HG03520 (cell line): ENCODE data around the gene LARP7.
"Not testable (repeated sequence)": the region's sequence is repeated elsewhere in the genome, so short reads cannot be mapped to it uniquely, and the experiment has no call there.

Experiments used
- ATAC-seq: cut with Tn5 transposase; IDR thresholded peaks from one replicate; pipeline ENCODE4 v1.9.1; 2021; ENCODE audit warnings: mild to moderate bottlenecking, moderate library complexity; ENCODE audit not compliant: unreplicated experiment

The LARP7 gene

DNA sequence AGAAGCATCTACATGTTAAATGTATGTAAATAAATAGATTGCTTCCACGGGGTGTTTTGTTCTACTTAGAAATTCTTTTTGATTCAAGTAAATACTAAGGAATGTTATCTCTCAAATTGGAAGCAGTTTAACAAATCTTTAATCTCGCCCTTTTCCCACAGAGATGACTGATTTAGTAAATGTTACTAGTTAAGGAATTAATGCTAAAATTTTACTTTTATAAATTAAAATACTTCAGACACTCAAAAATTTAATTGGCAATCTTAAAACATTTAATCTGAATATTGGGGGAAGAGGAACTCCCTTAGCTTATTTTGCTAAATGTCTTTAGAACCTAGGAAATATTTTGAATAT is 12.1 kb downstream of the LARP7 start:
- ATAC-seq, result no peak

DNA sequence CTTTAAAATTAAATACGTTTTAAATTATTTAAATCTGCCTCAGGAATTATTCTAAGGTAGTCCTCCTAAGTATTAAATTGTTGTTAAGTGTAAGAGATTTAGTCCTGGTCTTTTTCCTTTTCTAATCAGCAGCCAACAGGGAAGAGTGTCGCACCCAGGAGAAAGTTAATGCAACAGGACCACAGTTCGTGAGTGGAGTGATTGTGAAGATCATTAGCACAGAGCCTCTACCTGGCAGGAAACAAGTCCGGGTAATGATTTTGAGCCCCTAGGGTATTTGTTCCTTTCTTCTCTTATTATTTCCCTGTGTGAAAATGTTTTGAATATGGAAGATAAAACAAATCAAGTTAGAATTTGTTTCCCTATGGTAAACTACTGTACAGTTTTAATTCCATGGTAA is 13.4 kb downstream of the LARP7 start:
- ATAC-seq, result no peak

DNA sequence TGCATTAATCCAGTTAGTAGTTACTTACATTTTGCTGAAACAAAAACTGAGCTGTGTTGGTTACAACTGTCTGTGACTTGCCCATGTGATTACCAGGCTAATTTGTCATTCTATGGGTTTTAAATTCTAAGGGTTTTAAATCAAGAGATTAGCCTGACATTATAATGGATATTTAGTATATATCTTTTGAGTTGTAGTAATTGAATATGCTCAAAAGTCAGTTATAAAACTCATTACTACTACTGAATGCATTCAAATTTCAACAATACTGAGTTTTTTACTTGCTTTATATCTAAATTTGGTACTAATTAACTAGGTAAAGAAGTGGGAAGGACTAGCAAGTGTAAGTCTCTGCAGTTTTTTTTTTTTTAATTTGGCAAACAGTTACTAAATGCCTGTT is 14.7 kb downstream of the LARP7 start:
- ATAC-seq, result no peak

DNA sequence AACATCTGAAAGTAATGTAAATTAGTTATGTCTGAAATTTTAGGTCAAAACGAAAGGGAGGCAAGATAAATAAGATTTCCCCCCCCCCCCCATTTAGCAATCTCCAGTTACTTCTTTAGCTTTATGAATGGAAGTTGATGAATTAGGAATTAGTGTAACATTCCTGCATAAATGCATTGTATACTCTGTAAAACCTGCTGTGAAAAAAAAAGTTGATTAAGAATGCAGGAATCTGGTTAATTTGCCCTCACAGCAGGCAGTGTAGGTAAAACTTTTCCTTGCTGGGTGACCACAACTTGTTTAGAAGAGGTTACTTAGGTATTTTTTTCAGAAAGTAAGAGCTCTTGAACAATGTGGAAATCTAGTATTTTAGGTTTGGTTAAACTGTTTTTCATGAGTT is 15.3 kb downstream of the LARP7 start:
- ATAC-seq, result no peak

DNA sequence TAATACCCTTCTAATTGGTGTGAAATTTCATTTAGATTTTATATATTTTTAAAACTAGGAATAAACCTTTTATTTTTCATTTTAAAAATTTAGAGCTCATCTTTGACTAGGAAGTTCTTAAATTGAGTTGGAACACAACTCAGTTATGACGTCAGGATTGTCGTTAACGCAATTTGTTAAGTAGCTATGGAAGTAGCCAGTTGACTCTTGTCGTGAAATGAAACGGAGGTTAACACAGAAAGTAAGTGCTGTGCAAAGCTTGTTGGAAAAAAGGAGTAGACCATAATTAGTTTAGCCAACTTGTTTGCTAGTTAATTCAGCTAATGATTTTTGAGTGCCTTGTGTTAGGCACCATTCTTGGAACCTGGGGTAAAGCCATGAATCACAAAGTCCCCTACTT is 18.3 kb downstream of the LARP7 start:
- ATAC-seq, result no peak

DNA sequence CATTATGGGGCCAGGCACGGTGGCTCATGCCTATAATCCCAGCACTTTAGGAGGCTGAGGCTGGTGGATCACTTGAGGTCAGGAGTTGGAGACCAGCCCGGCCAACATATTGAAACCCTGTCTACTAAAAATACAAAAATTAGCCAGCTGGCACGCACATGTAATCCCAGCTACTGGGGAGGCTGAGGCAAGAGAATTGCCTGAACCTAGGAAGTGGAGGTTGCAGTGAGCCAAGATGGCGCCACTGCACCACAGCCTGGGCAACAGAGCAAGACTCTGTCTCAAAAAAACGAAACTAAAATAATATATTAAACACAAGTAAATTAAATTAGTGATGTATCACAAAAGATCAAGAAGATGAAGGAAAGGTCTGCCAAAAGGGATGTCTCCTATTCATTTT is 19.2 kb downstream of the LARP7 start:
- ATAC-seq, result not testable (repeated sequence)

DNA sequence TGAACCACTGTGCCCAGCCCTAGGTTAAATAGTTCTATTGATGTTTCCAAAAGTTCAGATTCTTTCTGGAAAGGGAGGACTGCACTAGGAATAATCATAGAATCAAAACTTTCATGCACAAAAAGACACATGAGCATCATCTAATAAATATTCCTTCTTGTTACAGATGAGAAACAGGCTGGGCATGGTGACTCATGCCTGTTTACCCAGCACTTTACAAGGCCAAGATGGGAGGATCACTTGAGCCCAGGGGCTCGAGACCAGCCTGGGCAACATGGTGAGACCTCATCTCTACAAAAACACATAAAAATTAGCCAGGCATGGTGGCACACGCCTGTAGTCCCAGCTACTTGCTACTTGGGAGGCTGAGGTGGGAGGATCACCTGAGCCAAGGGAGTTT is 27.7 kb downstream of the LARP7 start:
- ATAC-seq, result no peak

DNA sequence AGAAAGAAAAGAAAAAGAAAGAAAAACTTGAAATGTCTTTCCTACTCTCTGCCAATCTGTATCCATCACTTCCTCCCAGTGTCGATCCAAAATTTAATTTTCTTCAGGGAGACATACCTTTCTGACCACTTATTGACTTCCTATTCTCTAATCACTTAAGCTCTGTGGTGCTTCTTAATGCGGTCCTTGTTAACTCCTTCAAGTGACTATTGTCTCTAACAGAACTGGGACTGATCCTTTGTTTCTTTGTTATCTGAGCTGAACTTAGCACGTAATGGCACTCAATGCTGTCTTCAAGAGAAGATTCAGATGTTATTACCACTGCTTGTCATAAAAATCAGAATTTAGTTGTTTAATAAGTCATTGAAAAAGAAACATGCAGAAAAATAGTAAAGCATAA is 31.2 kb downstream of the LARP7 start:
- ATAC-seq, result no peak

DNA sequence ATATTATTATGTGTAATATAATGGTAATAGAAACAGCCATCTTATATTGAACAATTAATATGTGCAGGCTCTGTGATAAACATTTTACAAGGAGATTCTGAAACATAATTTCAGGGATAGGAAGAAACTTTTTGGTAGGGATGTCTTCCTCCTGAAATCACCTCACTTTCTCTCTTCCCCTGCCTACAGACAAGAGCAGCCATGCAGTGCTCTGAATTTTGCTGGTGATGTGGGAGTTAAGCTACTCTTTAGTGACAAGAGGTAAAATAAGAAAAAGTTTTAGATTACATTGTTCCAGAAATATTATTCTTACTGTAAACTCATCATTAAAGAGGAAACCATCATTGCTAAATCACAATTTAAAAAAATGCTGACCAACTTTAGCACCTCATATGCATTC is 36.1 kb downstream of the LARP7 start:
- ATAC-seq, result no peak

DNA sequence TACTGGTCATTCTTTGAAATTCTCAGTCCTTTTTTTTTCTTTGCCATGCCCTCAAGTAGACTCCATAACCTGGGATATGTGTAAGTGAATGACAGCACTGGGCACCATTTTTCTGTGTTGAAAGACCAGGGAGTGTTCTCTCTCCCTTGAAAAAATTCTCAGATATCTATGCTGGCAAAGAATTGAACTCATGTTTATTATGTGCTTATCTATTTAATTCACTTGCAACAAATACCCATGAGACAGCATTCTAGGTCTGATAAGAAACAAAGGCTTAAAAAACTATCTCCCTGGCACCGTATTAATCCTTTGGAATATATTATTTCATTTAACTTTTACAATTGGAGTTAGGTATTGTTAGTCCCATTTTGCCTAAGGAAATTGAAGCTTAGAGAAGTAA is 36.7 kb downstream of the LARP7 start:
- ATAC-seq, result no peak

DNA sequence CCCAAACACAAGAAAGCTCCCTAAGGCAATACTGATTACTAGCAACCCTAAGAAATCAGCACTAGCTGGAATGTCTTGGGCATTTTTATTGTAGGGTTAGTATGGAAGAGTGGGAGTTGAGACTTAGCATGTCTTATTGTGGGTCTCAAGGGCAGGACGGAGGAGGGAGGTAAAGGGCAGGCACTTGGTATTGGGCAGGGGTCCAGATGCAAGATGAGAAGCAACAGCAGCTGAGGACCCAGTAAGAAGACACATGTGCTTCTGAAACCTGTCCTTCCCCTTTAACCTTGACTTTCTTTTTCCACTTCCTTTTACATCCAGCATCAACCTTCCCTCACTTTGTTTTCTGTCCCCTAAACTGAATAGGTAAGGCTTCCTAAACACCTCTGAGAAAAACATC is 37.4 kb downstream of the LARP7 start:
- ATAC-seq, result no peak

DNA sequence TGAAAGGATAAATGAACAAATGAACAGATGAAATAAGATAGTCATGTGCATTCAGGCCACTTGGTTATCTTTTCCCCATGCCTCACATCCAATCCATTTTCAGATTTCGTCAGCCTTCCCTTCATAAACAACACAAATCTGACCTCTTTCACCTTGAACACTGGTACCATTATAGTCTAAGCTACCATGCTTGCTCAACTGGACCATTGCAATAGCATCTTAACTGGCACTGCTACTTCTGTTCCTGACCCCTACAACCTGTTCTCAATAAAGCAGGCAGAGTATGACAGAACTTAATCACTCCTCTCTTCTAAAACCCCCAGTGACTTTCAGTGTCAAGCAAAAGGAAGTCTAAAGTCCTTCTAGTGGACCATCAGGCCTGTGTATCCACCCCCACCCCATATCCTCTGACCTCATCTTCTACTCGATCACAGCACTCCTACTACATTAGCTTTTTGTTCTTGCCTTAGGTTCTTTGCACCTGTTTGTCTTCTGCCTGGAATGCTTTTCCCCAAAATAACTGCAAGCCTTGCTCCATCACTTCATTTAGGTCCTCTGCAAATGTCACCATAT is 40.7 kb downstream of the LARP7 start:
- ATAC-seq, result no peak

DNA sequence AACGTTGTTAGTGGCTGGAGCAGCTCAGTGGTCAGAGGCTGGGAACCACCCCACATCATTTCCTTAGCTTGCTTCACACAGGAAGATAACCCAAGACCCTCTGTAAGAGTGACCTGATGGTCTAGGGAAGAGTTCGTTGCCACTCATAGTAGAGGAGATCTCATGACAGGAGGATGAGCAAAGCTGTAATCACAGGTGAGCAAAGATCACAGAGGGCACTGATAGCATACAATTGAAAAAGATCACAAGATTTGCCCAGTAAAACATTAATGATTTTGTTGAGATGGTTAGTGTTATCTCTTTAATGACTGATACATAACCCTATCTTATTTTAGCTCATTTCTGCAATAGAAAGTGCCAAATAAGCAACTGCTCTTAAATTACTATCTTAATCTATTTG is 44.1 kb downstream of the LARP7 start:
- ATAC-seq, result no peak

DNA sequence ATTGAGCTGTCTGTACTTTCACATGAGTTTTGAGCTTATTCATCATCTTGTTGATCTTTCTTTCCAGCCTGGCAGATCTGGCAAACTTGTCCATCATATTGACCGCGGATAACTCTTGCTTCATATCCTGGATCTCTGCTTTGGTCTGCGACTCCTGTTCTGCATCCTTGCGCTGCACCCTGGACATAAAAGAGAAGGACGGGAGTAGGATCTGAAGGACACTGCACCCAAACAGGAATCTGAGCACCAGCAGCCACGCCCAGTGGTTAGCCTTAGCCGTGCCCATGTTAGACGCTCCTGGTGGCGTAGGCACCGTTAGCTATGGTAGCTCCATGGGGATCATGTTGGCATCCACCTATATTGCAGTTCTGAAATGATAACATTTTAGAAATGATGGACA is 56.6 kb downstream of the LARP7 start:
- no peak for ATAC-seq

DNA sequence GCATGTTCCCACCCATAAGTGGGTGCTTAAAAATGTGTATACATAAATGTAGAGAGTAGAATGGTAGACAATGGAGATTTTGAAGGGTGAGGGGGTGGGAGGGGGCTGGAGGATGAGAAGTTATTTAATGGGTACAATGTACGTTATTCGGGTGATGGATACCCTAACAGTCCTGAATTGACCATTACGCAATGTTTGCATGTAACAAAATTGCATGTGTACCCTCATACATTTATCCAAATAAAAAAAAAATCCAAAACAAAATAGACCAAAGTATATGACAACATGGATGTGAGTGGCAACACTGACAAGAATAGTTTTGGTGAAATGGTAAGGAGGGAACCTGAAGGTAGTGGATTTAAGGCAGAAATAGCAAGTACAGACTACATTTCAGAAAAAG is 63.7 kb downstream of the LARP7 start:
- no peak for ATAC-seq

DNA sequence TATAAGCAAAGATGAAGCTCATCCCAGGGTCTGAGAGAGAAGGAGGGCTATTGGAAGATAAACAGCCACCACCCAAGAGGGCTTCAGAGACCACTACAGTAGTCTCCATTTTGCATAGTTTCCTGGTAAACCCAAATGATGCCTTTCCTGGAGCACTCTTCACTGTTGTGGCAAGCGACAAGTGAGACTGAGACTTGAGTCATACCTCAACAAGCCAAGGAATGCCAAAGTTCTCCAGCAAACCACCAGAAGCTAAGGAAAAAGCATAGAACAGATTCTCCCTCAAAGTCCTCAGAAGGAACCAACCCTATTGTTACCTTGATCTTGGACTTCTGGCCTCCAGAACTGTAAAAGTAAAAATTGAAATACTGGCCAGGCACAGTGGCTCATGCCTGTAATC is 65.9 kb downstream of the LARP7 start:
- ATAC-seq, result no peak

DNA sequence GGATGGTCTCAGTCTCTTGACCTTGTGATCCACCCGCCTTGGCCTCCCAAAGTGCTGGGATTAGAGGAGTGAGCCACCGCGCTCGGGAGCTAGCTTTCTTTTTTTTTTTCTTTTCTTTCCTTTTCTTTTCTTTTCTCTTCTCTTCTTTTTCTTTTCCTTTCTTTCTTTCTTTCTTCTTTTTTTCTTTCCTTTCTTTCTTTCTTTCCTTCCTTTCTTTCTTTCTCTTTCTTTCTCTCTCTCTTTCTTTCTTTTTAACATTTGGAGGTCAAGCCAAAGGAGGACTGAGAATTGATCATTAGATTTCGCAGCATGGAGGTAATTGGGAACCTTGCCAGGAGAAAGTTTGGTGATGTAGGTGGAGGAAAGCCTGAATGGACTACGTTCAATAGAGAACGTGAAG is 67.4 kb downstream of the LARP7 start:
- ATAC-seq, result no peak

DNA sequence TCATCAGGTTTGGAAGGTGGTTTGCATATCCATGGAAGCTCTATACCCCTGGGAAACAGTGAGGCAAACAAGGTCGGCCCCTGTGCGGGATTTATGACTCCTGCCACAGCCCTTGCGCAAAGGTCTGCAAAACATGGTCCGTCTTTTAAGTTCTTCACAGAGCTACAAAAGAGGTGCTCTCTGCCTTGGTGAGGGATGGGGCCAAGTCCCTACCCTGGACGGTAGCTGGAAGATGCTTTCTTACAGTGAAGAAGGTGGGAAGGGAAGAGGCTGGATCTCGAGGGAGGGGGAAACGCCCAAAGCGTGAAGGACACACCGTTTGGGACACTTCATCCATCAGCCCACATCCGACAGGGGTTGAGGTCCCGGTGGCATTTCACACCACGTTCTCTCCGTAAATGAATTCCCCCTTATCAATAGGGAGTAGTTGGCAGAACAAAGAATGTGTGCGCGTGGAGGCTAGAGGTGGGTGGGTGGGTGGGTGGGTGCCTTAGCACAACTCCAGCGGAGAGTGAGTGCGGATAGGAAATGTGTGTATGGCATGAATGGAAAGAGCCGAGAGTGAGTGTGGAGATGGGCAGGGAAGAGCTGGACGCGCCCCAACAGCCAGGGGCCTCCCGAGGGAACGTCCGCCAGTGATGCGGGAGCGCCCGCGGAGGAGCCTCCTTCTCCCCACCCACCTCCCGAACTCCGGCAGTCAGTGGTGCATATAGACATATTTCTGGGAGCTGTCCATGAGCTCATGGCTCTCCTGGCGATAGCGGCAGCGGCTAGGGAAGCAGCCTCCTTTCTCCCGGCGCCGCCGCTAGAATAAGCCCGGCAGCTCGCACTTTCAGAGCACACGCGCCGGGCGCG is 68.3 kb downstream of the LARP7 start:
- ATAC-seq, result peak; percentile 7

DNA sequence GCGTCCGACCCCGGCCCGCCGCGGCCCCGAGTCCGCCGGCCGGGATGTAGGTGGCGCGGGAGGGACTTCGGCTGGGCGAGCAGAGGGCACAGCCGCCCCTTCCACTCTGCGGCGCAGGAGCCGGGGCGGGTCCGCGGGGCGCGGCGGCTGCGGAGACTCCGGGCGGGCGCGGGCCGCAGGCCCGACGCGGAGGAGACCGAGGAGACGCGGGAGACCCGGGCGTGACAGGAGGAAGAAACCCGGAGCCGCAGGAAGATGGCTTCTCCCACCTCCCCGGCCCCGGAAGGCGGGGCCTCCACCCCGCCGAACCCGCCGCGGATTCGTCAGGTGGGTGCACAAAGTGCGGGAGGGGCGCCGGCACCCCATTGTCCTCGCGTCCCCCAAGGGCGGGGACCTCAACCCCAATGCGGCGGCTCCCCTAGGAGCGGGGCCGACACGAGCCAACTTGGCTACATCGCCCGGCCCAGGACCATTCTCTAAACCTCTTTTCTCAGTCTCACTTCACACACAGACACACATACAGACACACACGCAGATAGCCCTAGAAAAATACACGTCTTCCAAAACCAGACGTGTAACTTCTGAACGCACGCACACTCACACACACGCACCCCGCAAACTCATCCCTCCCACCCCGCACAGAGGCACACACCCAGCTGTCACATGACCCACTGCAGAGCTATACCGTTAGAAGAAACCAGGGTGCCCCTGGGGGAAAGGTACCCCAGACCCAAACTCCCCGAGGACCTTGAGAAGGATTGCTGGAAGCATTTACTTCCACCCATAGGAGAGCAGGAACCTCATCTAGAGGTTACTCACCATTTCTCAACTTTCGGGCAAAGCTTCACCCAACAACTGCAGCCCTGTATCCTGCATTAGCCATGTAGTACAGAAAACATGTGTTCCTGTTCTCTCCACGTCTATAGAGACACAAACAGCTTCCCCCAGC is 69.2 kb downstream of the LARP7 start:
- peak; percentile 38 for ATAC-seq

DNA sequence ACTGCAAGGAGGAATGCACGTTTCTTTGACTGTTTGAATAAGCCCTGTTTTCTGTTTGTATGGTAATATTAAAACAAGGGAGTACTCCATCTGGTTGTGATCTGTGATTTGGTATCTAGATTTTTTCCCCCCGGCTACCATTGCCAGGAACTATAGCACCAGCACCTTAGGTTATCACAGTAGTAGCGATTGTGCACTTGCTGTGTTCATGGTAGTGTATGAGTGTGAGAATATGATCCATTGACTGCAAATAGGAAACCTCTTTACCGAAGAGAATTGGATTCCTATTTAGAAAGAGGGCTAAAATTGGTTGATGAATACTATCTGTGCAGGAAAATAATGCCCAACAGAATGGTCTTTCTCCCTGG is 69.9 kb downstream of the LARP7 start:
- no peak for ATAC-seq
